Mammary epithelial cell (primary cell): Measurements from ENCODE around the gene TDO2.

ENCODE experiments used
- EZH2 ChIP-seq: IDR thresholded peaks from 2 replicates; pipeline ENCODE4 v1.6.1; 2012; ENCODE audit warnings: low read length, inconsistent platforms, borderline replicate concordance
- TF ChIP-seq, protein P1 (sequence below), 2 donors: IDR thresholded peaks in 1 of 2; conservative IDR thresholded peaks in 1 of 2; 2 replicates each; pipeline ENCODE4 v1.5.1; 2011 to 2012; ENCODE audit warnings: inconsistent platforms in 2 of 2, low read length in 2 of 2, mild to moderate bottlenecking in 2 of 2, control low read depth in 1 of 2, low read depth in 1 of 2; ENCODE audit not compliant: insufficient read depth in 1 of 2; ENCODE audit errors: extremely low read depth in 1 of 2

- TF ChIP-seq, protein P1, sequence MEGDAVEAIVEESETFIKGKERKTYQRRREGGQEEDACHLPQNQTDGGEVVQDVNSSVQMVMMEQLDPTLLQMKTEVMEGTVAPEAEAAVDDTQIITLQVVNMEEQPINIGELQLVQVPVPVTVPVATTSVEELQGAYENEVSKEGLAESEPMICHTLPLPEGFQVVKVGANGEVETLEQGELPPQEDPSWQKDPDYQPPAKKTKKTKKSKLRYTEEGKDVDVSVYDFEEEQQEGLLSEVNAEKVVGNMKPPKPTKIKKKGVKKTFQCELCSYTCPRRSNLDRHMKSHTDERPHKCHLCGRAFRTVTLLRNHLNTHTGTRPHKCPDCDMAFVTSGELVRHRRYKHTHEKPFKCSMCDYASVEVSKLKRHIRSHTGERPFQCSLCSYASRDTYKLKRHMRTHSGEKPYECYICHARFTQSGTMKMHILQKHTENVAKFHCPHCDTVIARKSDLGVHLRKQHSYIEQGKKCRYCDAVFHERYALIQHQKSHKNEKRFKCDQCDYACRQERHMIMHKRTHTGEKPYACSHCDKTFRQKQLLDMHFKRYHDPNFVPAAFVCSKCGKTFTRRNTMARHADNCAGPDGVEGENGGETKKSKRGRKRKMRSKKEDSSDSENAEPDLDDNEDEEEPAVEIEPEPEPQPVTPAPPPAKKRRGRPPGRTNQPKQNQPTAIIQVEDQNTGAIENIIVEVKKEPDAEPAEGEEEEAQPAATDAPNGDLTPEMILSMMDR (conservative IDR thresholded peaks at IDR 0.05 in 1 of 2, IDR thresholded peaks at IDR 0.05 in 1 of 2; ENCODE audit: extremely low read depth in 1 of 2, insufficient read depth in 1 of 2, low read depth in 1 of 2, low read length in 2 of 2) = no peak
- TF ChIP-seq EZH2 = no peak
Observed at GRCh38 chr4:155941085-155941790, 37.7 kb downstream of the TDO2 start.
